Measurements from ENCODE around the gene KIAA0825.

Gene KIAA0825

GRCh38 chr5:94313188-94313587 lies 305.2 kb downstream of the KIAA0825 start:
- Histone ChIP-seq H3K79me2 (ENCODE audit: low read length) (no peaks in the 10 kb centered on the region), H3K27ac (ENCODE audit: low read length) (no peak overlapping the region), H3K4me2 (ENCODE audit: low read length) (no peak overlapping the region), H4K20me1 (ENCODE audit: insufficient read depth, low read length) (no peaks in the 10 kb centered on the region), H3K4me3 (ENCODE audit: low read length) (no peak overlapping the region), H3K9ac (ENCODE audit: low read length) (no peak overlapping the region), H3K9me3 (ENCODE audit: insufficient read depth, low read length) (no peaks in the 10 kb centered on the region), H2AFZ (ENCODE audit: low read depth, low read length) (no peak overlapping the region), H3K27me3 (ENCODE audit: low read depth, low read length) (no peaks in the 10 kb centered on the region), H3K36me3 (replicated peaks; ENCODE audit: low read depth, low read length) (no peaks in the 10 kb centered on the region), H3K4me1 (ENCODE audit: low read length) (peaks cover 11% of the 10 kb centered on the region)
- TF ChIP-seq CTCF (IDR thresholded peaks at IDR 0.05; ENCODE audit: low read depth, low read length) (no peak), EZH2phosphoT487 (IDR thresholded peaks at IDR 0.05; ENCODE audit: low read depth) (no peak)

- TF ChIP-seq EZH2phosphoT487 (IDR thresholded peaks at IDR 0.05; ENCODE audit: low read depth) (no peak), CTCF (IDR thresholded peaks at IDR 0.05; ENCODE audit: low read depth, low read length) (no peak)
- H3K79me2 ChIP-seq (ENCODE audit: low read length), result no peaks in the 10 kb centered on the region
- no peak overlapping the region for H3K9ac ChIP-seq (ENCODE audit: low read length)
- H3K27me3 ChIP-seq (ENCODE audit: low read depth, low read length), result no peaks in the 10 kb centered on the region
- H4K20me1 ChIP-seq (ENCODE audit: insufficient read depth, low read length), result no peaks in the 10 kb centered on the region
- no peaks in the 10 kb centered on the region for H3K9me3 ChIP-seq (ENCODE audit: insufficient read depth, low read length)
- no peak overlapping the region for H3K4me3 ChIP-seq (ENCODE audit: low read length)
- no peak overlapping the region for H3K4me2 ChIP-seq (ENCODE audit: low read length)
- H3K4me1 ChIP-seq (ENCODE audit: low read length), result peaks cover 10% of the 10 kb centered on the region
- H3K36me3 ChIP-seq (replicated peaks; ENCODE audit: low read depth, low read length), result no peaks in the 10 kb centered on the region
- no peak overlapping the region for H3K27ac ChIP-seq (ENCODE audit: low read length)
- no peak overlapping the region for H2AFZ ChIP-seq (ENCODE audit: low read depth, low read length)
Measured at GRCh38 chr5:94312298-94312697, 306.1 kb downstream of the KIAA0825 start.

GRCh38 chr5:94310833-94311232 lies 307.6 kb downstream of the KIAA0825 start:
- Histone ChIP-seq H3K9me3 (ENCODE audit: insufficient read depth, low read length) (no peaks in the 10 kb centered on the region), H3K4me1 (ENCODE audit: low read length) (peaks cover 3% of the 10 kb centered on the region; the same call in 1 of the 2 replicates), H3K27me3 (ENCODE audit: low read depth, low read length) (no peaks in the 10 kb centered on the region), H3K4me2 (ENCODE audit: low read length) (no peak overlapping the region), H2AFZ (ENCODE audit: low read depth, low read length) (no peak overlapping the region), H3K36me3 (replicated peaks; ENCODE audit: low read depth, low read length) (no peaks in the 10 kb centered on the region), H3K79me2 (ENCODE audit: low read length) (no peaks in the 10 kb centered on the region), H3K9ac (ENCODE audit: low read length) (no peak overlapping the region), H3K27ac (ENCODE audit: low read length) (no peak overlapping the region), H3K4me3 (ENCODE audit: low read length) (no peak overlapping the region), H4K20me1 (ENCODE audit: insufficient read depth, low read length) (no peaks in the 10 kb centered on the region)
- TF ChIP-seq EZH2phosphoT487 (IDR thresholded peaks at IDR 0.05; ENCODE audit: low read depth), result no peak
- no peak; the same call in 1 of the 2 replicates for TF ChIP-seq CTCF (IDR thresholded peaks at IDR 0.05; ENCODE audit: low read depth, low read length)

- Histone ChIP-seq H3K9ac (ENCODE audit: low read length) (no peak overlapping the region), H3K9me3 (ENCODE audit: insufficient read depth, low read length) (no peaks in the 10 kb centered on the region), H3K4me1 (ENCODE audit: low read length) (no peaks in the 10 kb centered on the region), H3K27ac (ENCODE audit: low read length) (no peak overlapping the region), H3K27me3 (ENCODE audit: low read depth, low read length) (no peaks in the 10 kb centered on the region), H3K79me2 (ENCODE audit: low read length) (no peaks in the 10 kb centered on the region), H2AFZ (ENCODE audit: low read depth, low read length) (no peak overlapping the region), H3K36me3 (replicated peaks; ENCODE audit: low read depth, low read length) (no peaks in the 10 kb centered on the region), H3K4me2 (ENCODE audit: low read length) (no peak overlapping the region), H3K4me3 (ENCODE audit: low read length) (no peak overlapping the region), H4K20me1 (ENCODE audit: insufficient read depth, low read length) (no peaks in the 10 kb centered on the region)
- no peak for TF ChIP-seq EZH2phosphoT487 (IDR thresholded peaks at IDR 0.05; ENCODE audit: low read depth)
- TF ChIP-seq CTCF (IDR thresholded peaks at IDR 0.05; ENCODE audit: low read depth, low read length), result no peak
Measured at GRCh38 chr5:94309141-94309540, 309.3 kb downstream of the KIAA0825 start.
